ENCODE results near the gene HES4. TPM values are rescaled to one million over a fixed set of nuclear protein-coding genes. Genes with fewer than 3 reads are reported as not detected.

The HES4 gene
- total and polyA plus RNA-seq, 10 of the 15 experiments (the other 5 are each of a cell fraction or from before 2014, with no cell fraction given), result 0.44 to 1.7 (median 0.85) TPM; not detected in 5

GRCh38 chr1:1033009-1033587 lies 33.2 kb upstream of the HES4 start (continued):
- no peak for TF ChIP-seq NRF1 (conservative IDR thresholded peaks at IDR 0.05; ENCODE audit: low read depth, low read length)
- TF ChIP-seq YY1 (IDR thresholded peaks at IDR 0.05; ENCODE audit: low read depth, low read length), result peak; percentile 42; the same call in 1 of the 2 replicates
- no peak for TF ChIP-seq ESRRA (IDR thresholded peaks at IDR 0.05; ENCODE audit: low read length)
- TF ChIP-seq TCF7 (IDR thresholded peaks at IDR 0.05; ENCODE audit: borderline replicate concordance), result no peak
- no peak for TF ChIP-seq RCOR1 (conservative IDR thresholded peaks at IDR 0.05; ENCODE audit: low read depth, low read length)
- 0 out of 2 replicates have a peak, but pooled peaks have one; percentile 28 for TF ChIP-seq RFX5 (IDR thresholded peaks at IDR 0.05; ENCODE audit: low read depth, low read length)
- TF ChIP-seq MEF2A (IDR thresholded peaks at IDR 0.05; ENCODE audit: insufficient read depth, low read depth, low read length), result no peak
- TF ChIP-seq RELA (IDR thresholded peaks at IDR 0.05; ENCODE audit: borderline replicate concordance, partially characterized antibody), result peak; percentile 70
- no peak for TF ChIP-seq GABPA (IDR thresholded peaks at IDR 0.05; ENCODE audit: low read depth)
- no peak for TF ChIP-seq REST (IDR thresholded peaks at IDR 0.05; ENCODE audit: low read depth, low read length)
- peak; percentile 5; the same call in 1 of the 2 replicates for TF ChIP-seq MTA2 (IDR thresholded peaks at IDR 0.05; ENCODE audit: low read depth)
- TF ChIP-seq IKZF1 (conservative IDR thresholded peaks at IDR 0.05), result peak; percentile 58
- TF ChIP-seq JUNB (IDR thresholded peaks at IDR 0.05), result no peak
- no peak for TF ChIP-seq MLLT1 (IDR thresholded peaks at IDR 0.05)
- no peak; the same call in 1 of the 2 replicates for TF ChIP-seq IRF3 (IDR thresholded peaks at IDR 0.05)
- TF ChIP-seq MYC (IDR thresholded peaks at IDR 0.05; ENCODE audit: insufficient read depth, insufficient read length, insufficient replicate concordance, low read length, severe bottlenecking), result no peak
- 0 out of 2 replicates have a peak, but pooled peaks have one; percentile 25 for TF ChIP-seq POLR2AphosphoS5 (IDR thresholded peaks at IDR 0.05; ENCODE audit: low read length)
- no peak for TF ChIP-seq CEBPZ (IDR thresholded peaks at IDR 0.05; ENCODE audit: low read depth, low read length)
- peak; percentile 96 for TF ChIP-seq DPF2 (IDR thresholded peaks at IDR 0.05)
- TF ChIP-seq NBN (IDR thresholded peaks at IDR 0.05), result peak; percentile 81

Data from GM12878 (cell line).